ENCODE results near the gene IGFBP6.

Gene IGFBP6

DNA sequence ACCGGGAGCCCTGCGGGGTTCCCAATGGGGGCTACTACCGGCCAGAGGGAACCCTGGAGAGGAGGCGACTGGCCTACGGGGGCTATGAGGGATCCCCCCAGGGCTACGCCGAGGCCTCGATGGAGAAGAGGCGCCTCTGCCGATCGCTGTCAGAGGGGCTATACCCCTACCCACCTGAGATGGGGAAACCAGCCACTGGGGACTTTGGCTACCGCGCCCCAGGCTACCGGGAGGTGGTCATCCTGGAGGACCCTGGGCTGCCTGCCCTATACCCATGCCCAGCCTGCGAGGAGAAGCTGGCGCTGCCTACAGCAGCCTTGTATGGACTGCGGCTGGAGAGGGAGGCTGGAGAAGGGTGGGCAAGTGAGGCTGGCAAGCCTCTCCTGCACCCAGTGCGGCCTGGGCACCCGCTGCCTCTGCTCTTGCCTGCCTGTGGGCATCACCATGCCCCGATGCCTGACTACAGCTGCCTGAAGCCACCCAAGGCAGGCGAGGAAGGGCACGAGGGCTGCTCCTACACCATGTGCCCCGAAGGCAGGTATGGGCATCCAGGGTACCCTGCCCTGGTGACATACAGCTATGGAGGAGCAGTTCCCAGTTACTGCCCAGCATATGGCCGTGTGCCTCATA is 37.9 kb upstream of the IGFBP6 start:
- DNase-seq (ENCODE audit: low spot score) = no peak

DNA sequence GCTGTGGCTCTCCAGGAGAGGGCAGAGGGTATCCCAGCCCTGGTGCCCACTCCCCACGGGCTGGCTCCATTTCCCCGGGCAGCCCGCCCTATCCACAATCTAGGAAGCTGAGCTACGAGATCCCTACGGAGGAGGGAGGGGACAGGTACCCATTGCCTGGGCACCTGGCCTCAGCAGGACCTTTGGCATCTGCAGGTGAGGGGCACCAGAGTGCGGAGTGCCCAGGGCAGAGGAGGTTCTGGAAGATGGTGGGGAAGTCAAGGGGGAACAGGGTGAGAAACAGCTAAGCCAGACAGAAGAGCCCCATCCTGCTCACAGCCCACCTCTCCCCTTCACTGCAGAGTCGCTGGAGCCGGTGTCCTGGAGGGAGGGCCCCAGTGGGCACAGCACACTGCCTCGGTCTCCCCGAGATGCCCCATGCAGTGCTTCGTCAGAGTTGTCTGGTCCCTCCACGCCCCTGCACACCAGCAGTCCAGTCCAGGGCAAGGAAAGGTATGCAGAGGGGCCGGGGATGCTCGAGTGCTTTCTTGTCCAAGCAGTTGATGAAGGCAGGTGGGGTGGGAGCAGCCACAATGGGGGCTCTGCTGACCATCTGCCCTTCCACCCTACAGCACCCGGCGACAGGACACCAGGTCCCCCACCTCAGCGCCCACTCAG is 37.3 kb upstream of the IGFBP6 start:
- no peak for DNase-seq (ENCODE audit: low spot score)

DNA sequence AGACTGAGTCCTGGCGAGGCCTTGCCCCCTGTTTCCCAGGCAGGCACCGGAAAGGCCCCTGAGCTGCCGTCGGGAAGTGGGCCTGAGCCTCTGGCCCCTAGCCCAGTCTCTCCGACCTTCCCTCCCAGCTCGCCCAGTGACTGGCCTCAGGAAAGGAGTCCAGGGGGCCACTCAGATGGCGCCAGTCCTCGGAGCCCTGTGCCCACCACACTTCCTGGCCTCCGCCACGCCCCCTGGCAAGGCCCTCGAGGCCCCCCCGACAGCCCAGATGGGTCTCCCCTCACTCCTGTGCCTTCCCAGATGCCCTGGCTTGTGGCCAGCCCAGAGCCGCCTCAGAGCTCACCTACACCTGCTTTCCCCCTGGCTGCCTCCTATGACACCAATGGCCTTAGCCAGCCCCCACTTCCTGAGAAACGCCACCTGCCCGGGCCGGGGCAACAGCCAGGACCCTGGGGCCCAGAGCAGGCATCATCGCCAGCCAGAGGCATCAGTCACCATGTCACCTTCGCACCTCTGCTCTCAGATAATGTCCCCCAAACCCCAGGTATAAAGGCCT is 36.7 kb upstream of the IGFBP6 start:
- no peak for DNase-seq (ENCODE audit: low spot score)

DNA sequence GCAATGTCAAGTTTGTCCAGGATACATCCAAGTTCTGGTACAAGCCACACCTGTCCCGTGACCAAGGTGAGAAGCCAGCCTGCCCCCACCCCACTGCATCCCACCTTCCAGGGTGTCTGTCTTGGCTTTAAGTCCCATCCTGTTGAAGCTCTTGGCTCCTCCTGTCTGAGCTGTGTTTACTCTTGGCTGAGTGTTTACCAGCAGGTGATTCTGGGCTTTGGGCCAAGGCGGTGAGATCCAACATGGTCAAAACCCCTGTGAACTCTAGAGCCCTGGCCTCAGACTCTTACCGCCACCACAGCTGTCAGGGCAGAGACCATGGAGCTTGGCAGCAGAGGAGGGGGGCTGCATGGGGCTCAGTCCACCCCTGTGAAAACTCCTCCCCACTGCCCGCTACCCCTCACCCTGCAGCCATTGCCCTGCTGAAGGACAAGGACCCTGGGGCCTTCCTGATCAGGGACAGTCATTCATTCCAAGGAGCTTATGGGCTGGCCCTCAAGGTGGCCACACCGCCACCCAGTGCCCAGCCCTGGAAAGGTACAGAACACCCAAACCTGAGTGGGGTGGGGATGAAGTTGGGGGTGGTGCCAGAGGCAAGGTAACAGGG is 36.0 kb upstream of the IGFBP6 start:
- no peak for DNase-seq (ENCODE audit: low spot score)

DNA sequence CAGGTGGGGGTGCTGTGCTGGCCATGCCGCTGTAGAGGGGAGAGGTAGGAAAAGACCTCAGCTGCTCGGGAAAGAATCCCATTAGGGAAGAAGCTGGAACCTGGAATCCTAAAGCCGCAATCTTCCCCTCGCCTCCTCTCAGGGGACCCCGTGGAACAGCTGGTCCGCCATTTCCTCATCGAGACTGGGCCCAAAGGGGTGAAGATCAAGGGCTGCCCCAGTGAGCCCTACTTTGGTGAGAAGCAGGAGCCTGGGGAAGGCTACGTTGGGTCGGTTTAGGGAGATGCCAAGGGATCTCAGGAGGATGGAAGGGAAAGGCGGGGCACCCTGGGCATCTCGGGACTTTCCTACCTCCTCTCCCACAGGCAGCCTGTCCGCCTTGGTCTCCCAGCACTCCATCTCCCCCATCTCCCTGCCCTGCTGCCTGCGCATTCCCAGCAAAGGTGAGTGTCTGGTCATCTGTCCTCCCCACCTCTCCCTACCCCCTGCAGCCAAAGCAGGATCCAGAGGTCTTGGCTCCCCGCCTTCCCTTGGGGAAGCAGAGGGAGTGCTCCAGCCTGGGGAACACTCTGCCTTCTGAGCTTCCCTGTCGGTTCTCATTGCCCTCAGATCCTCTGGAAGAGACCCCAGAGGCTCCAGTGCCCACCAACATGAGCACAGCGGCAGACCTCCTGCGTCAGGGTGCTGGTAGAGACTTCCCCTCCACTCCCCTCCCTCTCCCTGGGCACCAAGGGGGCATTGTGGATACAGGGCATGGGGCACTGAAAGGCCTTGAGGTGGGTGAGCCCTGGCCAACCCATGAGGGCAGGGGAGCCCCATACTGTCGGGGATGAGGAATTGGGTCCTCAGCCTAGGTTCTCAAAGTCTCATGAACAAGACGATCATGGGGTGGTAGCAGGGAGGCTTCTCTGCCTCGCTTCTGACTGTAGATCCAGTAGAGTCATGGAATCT is 35.2 kb upstream of the IGFBP6 start:
- no peak for DNase-seq (ENCODE audit: low spot score)

DNA sequence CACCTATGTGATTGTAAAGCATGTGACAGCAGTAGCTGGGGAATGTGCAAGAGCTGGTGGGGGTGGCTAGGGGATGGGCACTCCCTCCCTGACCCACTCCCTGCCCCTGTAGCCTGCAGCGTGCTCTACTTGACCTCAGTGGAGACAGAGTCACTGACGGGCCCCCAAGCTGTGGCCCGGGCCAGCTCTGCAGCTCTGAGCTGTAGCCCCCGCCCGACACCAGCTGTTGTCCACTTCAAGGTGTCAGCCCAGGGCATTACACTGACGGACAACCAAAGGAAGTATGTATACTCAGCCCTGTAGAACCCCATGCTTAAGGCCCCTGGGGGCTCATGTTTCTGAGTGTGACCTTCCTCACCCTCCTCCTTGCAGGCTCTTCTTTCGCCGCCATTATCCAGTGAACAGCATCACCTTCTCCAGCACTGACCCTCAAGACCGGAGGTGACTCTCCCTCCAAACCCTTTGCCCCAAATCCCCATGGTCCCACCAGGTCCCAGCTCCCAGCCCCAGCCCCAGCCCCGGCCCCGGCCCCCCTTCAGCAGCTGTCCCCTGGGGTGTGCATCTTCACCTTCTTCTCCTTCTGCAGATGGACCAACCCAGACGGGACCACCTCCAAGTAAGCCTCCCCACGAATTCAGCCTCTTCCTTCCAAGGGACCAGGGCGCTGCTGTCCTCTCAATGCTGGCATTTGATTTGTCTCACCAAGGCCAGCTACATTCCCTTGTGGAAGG is 34.3 kb upstream of the IGFBP6 start:
- DNase-seq (ENCODE audit: low spot score) = no peak

DNA sequence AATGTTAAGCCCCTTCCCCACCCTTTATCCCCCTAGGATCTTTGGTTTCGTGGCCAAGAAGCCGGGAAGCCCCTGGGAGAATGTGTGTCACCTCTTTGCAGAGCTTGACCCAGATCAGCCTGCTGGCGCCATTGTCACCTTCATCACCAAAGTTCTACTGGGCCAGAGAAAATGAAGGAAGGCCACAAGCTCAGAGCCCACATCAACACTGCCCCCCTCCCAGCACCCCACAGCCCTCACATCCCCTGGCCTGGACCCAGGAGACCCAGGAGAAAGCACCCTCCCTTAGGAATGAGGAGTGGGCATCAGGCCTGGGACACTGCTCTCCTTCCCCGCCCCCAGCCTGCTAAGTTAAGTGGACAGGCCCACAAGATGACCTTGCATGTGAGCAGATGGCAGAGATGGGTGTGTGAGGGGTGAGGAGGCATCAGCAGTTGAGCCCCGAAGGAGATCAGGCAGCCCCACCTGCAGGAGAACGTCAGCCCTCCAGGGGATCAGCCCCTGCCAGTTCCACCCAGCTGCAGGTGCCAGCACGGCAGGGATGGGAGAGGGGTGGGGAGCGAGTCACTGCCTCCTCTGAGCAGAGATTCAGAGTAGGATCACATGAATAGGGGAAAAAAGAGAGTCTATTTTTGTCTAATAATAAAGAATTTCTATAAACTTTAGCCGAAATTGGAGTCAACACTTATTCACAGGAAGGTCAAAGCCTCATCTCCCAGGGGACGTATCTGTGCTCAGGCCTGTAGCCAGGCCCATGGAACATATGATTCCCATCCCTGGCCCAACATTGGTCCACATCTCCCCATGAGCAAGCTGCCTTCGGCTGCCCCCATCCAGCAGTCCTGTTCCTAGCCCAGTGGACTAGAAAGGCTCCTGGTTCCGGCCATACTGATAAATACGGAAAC is 33.5 kb upstream of the IGFBP6 start:
- DNase-seq (ENCODE audit: low spot score) = no peak

DNA sequence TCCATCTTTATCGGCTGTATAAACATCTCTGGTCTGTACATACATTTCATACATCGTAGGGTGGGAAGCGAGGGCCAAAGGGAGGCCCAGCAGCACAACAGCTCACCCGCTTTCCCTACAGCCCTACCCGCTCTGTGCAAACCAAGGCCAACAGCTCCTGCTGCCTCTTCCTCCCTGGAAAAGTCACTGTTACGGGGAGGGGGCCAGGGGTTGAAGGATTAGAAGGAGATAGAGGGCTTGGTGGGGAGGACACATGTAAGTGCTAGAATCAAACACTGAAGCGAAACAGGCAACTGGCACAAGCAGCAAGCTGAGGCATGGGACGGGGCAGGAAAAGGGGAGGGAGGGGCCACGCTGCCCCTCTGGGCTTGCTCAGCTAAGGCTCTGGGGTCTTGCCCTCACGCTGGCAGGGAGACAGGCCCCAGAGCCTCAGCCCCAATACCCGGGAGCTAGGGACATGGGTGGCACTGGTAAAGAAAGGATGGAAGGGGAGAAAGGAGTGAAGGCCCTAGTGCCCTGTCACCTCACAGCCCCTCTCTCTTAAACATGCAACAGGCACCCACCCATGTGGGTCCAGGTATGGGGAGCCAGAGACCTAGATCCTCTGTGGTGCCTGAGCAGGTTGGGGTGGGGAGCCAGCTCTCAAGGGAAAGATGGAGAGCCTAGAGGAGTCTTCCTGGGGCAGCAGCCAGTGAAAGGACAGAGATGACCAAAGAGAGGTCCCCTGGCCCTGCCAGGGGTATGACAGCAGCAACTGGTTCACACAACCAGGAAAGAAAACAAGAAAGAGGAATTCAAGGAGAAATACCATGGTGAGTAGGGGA is 32.6 kb upstream of the IGFBP6 start:
- DNase-seq (ENCODE audit: low spot score) = no peak

DNA sequence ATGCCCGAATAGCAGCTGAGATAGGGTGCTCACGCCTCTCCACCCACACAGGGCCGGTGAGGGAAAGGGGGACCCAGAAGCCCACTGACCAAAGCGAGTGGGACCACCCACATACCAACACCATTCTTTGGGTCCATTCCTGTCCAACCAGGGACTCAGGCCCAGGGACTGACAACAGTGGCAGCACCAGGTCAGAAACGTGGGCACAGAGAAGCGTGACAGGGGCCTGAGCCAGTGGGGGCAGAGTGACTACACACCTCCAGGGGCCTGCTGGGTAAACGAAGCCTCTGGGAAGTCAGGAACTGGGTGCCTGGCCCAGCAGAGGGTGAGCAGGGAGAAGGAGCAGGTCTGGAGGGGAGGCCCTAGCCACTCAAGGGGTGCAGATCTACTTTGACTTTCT is 32.0 kb upstream of the IGFBP6 start:
- no peak for DNase-seq (ENCODE audit: low spot score)

DNA sequence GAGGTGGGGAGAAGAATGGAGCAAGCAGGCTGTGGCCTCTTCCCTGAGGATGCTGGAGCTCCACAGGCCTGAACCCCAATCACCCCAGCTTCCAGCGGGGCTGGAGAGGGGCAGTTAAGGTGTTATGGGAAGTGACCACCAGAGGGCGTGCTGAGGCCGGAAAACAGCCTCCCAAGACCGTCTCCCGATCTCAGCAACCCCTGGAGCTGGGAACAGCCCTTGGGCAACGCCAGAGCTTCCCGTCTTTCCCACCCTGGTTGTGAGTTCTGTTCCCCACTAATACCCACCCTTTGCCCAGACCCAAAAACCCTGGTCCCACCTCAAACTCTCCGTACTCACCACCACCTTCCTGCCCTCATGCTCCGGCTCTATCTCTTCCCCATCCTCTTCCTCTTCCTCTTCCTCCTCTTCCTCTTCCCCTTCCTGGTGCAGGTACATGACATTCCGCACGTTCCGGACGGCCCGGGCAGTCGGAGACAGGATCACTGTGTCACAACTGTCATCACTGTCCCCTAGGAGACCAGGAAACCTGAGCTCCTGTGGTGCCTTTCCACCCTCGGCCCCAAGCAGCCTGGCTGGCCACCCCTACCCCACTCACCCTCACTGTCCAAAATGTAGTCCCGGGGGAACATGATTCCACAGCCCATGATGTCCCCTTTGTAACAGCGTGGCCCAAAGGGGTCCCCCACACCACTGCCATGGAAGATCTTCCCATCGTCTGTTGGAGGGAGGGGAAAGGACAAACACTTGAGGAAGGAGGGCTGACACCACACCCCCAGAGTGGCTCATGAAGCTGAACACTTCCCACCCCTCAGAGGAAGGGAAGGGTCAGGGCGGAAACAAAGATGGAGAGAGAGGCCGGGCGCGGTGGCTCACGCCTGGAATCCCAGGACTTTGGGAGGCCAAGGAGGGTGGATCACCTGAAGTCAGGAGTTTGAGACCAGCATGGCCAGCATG is 31.2 kb upstream of the IGFBP6 start:
- DNase-seq (ENCODE audit: low spot score) = peak; percentile 84

DNA sequence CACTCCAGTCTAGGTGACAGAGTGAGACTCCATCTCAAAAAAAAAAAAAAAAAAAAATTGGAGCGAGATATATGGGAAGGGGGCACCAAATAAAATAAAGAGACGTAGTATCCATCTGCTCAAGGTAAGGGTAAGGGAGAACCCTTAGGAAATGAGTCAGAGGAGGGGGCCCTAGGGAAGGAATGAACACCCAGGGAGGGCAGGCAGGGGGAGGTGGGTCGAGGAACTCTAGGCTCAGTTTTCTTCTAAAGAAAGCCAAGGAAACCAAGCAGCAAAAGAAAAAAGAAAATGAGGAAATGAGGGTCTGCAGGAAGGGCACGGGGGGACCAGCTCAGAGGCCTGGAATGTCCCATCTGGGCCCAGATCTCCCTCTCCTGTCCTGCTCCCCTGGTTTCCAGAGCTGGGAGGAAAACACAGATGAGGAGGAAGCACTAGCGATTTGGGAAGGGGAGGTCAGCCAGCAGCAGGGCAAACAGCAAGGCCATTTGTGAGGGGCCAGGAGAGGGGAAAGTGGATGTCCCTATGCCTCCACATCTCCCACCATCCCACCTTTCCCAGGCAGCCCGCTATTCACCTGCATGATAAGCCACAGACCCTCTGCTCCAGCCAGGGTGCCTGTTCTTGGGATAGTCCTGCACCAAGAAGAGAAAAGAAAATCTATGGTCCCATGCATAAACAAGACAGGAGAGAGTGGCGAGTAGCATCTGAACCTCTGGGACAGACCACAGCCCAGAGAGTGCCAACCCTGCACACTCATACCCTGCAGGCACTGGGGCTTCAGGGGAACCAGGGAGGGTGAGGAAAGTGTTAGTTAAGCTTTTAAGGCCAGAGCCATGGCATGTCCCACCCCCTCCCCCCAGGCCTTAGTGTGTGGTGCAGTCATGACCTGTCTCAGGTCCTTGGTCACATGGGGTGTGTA is 30.1 kb upstream of the IGFBP6 start:
- DNase-seq (ENCODE audit: low spot score) = no peak

DNA sequence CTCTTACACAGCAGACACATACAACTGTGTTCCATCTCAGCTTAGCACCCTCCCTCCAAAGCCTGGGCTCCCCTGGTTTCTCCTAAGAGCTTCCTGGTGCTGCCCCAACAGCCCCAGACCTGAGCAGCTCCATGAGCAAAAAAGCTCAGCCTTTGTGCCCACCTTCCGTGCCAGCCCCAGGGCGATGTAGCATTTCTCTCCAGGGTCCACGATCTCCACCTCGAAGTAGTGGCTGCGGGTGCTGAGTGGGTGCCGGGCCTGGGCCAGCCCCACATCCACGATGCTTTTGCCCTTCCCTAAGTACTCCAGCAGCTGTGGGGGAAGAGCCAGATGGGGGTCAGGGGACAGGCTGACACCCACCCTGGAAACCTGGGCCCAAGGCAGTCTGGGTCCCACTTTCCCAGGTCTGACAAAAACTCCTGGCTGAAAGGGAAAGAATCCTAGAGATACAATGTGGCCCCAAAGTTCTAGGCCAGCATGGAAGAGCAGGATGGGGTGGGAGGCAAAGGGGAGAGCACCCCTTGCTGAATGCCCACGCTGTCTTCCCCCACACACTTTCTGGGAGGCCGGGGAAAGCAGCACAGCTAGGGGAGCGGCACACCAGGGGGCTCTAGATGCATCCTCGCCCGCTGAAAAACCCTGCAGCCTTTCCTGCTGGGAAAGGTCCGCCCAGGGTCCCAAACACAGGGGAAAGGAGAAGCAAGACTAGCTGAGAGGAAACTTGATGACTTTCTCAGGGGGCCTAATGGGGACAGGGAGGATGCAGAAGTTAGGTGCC is 29.3 kb upstream of the IGFBP6 start:
- no peak for DNase-seq (ENCODE audit: low spot score)

DNA sequence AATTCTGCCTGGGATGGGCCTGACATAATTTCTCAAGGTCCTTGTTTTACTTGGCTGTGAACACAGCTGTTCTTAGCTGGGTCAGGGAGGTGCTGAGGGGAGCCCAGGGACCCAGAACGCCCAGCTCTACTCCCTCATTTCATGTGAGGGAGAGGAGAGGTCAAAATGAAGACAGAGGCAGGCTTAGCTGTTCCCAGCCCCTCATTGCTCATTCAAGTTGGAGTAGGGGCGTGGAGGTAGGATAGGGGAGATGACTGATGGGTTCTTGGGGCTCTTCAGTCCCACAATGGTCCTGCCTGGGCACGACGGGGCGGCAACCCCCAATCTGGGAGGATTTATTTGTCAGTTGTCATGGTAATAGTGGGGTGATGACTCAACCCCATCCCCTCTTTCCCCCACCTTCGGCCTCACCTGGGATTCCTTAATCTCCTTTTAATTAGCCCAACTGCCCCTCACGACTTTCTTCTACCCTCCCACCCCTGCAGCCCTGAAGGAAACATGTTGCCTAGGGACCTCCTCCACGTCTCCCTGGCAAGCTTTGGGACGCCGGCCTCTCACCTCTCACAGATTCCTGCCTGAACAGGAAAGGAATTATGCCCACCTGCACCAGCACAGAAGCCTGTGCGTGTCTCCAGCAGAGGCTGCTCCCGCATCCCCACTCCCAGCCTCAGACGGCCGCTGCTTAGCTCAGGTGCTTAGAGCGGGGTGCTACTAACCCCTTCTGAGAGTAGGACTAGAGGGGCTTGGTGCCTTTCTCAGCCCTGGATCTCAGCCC is 28.5 kb upstream of the IGFBP6 start:
- DNase-seq (ENCODE audit: low spot score) = no peak

DNA sequence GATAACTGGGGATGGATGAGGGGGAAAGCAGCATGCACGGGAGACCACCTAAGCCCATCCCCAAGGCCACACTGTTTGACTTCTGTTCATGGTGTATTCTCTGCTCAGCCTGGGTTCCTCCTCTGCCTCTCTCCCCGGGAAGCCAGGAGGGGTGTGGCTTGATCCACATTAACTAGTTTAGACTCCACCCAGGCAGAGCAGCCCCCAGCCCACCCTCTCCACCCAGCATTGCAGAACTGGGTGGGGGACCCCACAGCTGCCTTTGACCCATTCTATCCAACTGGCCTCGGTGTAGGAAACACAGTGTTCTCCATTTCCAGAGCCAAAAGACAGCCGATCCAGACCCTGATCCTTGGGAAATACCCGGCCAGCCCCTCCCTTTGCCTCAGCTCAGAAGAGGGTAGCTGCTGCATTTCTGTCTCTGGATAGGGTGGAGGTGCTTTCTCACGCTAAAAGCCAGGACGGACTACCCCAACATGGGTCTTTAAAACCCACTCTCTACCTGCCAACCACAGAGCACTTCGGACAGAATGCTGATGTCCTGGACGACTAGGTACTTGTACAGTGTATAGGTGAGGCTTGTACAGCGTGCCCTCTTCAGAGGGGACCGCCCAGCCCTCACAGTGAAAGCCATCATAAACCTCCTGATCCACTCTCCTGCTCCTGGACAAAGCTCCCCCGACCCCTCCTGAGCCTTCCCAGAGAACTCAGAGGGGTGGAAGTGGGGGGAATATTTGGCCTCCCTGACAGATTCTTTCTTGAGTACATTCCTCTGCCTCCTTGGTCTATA is 27.7 kb upstream of the IGFBP6 start:
- DNase-seq (ENCODE audit: low spot score) = no peak
